GM18505 (cell line): ENCODE results near the gene MED31.
"Not testable (repeated sequence)": the region's sequence is repeated elsewhere in the genome, so short reads cannot be mapped to it uniquely, and the experiment has no call there.

Experiments used
- ATAC-seq: cut with Tn5 transposase; IDR thresholded peaks from one replicate; pipeline ENCODE4 v1.9.1; 2021; ENCODE audit not compliant: unreplicated experiment
- POLR2A ChIP-seq: IDR thresholded peaks from 4 replicates; pipeline ENCODE4 v1.6.1; 2011; ENCODE audit warnings: borderline replicate concordance; ENCODE audit not compliant: insufficient read depth, insufficient read length; ENCODE audit errors: extremely low read depth

The MED31 gene

GRCh38 chr17:6651354-6651918 lies at the start of gene MED31, which contains the start of gene C17orf100:
TSS of gene MED31 (minus strand) at chr17:6651605. CDS start at chr17:6651528, 77 bp downstream.
TSS of gene C17orf100 (plus strand) at chr17:6651762. CDS start at chr17:6651914, 152 bp downstream.
- peak; percentile 80 for ATAC-seq
- peak; percentile 79 for TF ChIP-seq POLR2A

GRCh38 chr17:6700948-6701307 lies 49.5 kb upstream of the MED31 start:
- no peak for ATAC-seq
- TF ChIP-seq POLR2A = no peak

- no peak for TF ChIP-seq POLR2A
- no peak for ATAC-seq
Measured at GRCh38 chr17:6699997-6700947, 48.9 kb upstream of the MED31 start.

GRCh38 chr17:6698004-6698403 lies 46.6 kb upstream of the MED31 start:
- no peak for TF ChIP-seq POLR2A
- no peak for ATAC-seq

- ATAC-seq = no peak
- no peak for TF ChIP-seq POLR2A
Measured at GRCh38 chr17:6696906-6697305, 45.5 kb upstream of the MED31 start.

GRCh38 chr17:6695565-6695964 lies 44.2 kb upstream of the MED31 start:
- TF ChIP-seq POLR2A = no peak
- ATAC-seq = no peak

GRCh38 chr17:6695051-6695450 lies 43.6 kb upstream of the MED31 start:
- TF ChIP-seq POLR2A = no peak

GRCh38 chr17:6691958-6692357 lies 40.6 kb upstream of the MED31 start:
- ATAC-seq = not testable (repeated sequence)

More at GRCh38 chr17:6695051-6695450, 43.6 kb upstream of the MED31 start:
- no peak for ATAC-seq

GRCh38 chr17:6691546-6691945 lies 40.1 kb upstream of the MED31 start:
- ATAC-seq = no peak
- TF ChIP-seq POLR2A = no peak

GRCh38 chr17:6690641-6691040 lies 39.2 kb upstream of the MED31 start:
- TF ChIP-seq POLR2A = no peak
- no peak for ATAC-seq

- ATAC-seq = no peak
- no peak for TF ChIP-seq POLR2A
Measured at GRCh38 chr17:6688944-6689343, 37.5 kb upstream of the MED31 start.

- ATAC-seq = no peak
Measured at GRCh38 chr17:6686026-6686425, 34.6 kb upstream of the MED31 start.

GRCh38 chr17:6684881-6685767 lies 33.7 kb upstream of the MED31 start:
- TF ChIP-seq POLR2A = no peak

More at GRCh38 chr17:6686026-6686425, 34.6 kb upstream of the MED31 start:
- TF ChIP-seq POLR2A = no peak

More at GRCh38 chr17:6684881-6685767, 33.7 kb upstream of the MED31 start:
- ATAC-seq = no peak
